C4-2B (cell line): Measurements from ENCODE around the gene BORCS6.
A peak's percentile ranks its signal among the peaks of the same experiment; 100 is the strongest.

Experiments used
- H3K27ac ChIP-seq: fragments of 450-650 bp; 2 replicates; pipeline ENCODE4 v1.5.1; 2017
- CTCF ChIP-seq: fragments of 450-650 bp; conservative IDR thresholded peaks from 2 replicates; pipeline ENCODE4 v1.5.1; 2017; ENCODE audit warnings: mild to moderate bottlenecking
- ZFX ChIP-seq: fragments of 450-650 bp; IDR thresholded peaks from 2 replicates; pipeline ENCODE4 v1.6.1; 2017

The BORCS6 gene

GRCh38 chr17:8186787-8187516, 3.0 kb downstream of the BORCS6 start:
- H3K27ac ChIP-seq = peak overlapping the region; percentile 76
- TF ChIP-seq CTCF (0 out of 2 replicates have a peak, but pooled peaks have one; percentile 16), ZFX (no peak)

GRCh38 chr17:8186446-8186786, 3.6 kb downstream of the BORCS6 start:
- no peak for TF ChIP-seq ZFX
- no peak; the same call in 1 of the 2 replicates for TF ChIP-seq CTCF
- H3K27ac ChIP-seq = peak overlapping the region; percentile 76

- TF ChIP-seq CTCF (no peak), ZFX (no peak)
- peak overlapping the region; percentile 76 for H3K27ac ChIP-seq
Observed at GRCh38 chr17:8185582-8186445, 4.2 kb downstream of the BORCS6 start.

GRCh38 chr17:8176998-8177731, 12.8 kb downstream of the BORCS6 start:
- TF ChIP-seq CTCF (no peak), ZFX (no peak)
- peak overlapping the region; percentile 88 for H3K27ac ChIP-seq

GRCh38 chr17:8176197-8176940, 13.6 kb downstream of the BORCS6 start, which contains the start of gene TMEM107:
Gene TMEM107, minus strand, starts transcription at chr17:8176380. Its CDS starts 94 bp downstream, at chr17:8176286.
- H3K27ac ChIP-seq = peak within 1 kb of the TSS; percentile 88
- TF ChIP-seq ZFX (peak; percentile 64; the same call in 1 of the 2 replicates), CTCF (no peak)

- TF ChIP-seq ZFX (no peak), CTCF (no peak)
- H3K27ac ChIP-seq = peak overlapping the region; percentile 88
Observed at GRCh38 chr17:8175795-8176196, 14.2 kb downstream of the BORCS6 start.
